H1 (cell line): ENCODE data around the gene CNTROB. TPM values are rescaled to one million over a fixed set of nuclear protein-coding genes. Genes with fewer than 3 reads are reported as not detected.
A peak's percentile ranks its signal among the peaks of the same experiment; 100 is the strongest.

Source experiments
- CTCF ChIA-PET: fragments of 300-600 bp; sonication (Branson Sonifier 250); formaldehyde crosslinking; loops from one replicate; lab custom pipeline; 2021; ENCODE audit not compliant: partially characterized antibody; lab: Charles Lee
- POLR2A ChIA-PET: fragments of 300-600 bp; sonication (Branson Sonifier 250); formaldehyde crosslinking; loops from one replicate; lab custom pipeline; 2021; ENCODE audit warnings: inconsistent platforms; ENCODE audit not compliant: partially characterized antibody; lab: Charles Lee
- DNase-seq, 2 experiments: peaks; one replicate each; pipeline versions ENCODE4 v3.0.0 to v3.0.0-alpha.2; 2010 to 2022; ENCODE audit warnings: low spot score in 2 of 2, low read depth in 1 of 2, mixed read lengths in 1 of 2
- FAIRE-seq: peaks from 2 replicates; lab custom pipeline; 2011; peaks lifted over from hg19 to GRCh38; lab: Jason Lieb, UNC
- H2AFZ ChIP-seq: 2 replicates; pipeline ENCODE4 v1.8.1; 2012; ENCODE audit warnings: low read length, inconsistent platforms
- H2AK5ac ChIP-seq: 2 replicates; pipeline ENCODE4 v1.6.1; 2013; ENCODE audit warnings: low read depth, low read length
- H2BK120ac ChIP-seq: replicated peaks from 2 replicates; pipeline ENCODE3; 2013; ENCODE audit warnings: low read depth, low read length, inconsistent platforms
- H2BK12ac ChIP-seq: 2 replicates; pipeline ENCODE4 v1.6.1; 2013; ENCODE audit warnings: low read depth, low read length
- H2BK15ac ChIP-seq: 2 replicates; pipeline ENCODE4 v1.6.1; 2013; ENCODE audit warnings: low read length
- H2BK20ac ChIP-seq: 2 replicates; pipeline ENCODE4 v1.6.1; 2013; ENCODE audit warnings: low read length
- H2BK5ac ChIP-seq: 2 replicates; pipeline ENCODE4 v1.6.1; 2013; ENCODE audit warnings: low read depth, low read length
- H3K14ac ChIP-seq: 2 replicates; pipeline ENCODE4 v1.6.1; 2013; ENCODE audit warnings: inconsistent platforms; ENCODE audit not compliant: insufficient read length
- H3K18ac ChIP-seq: 2 replicates; pipeline ENCODE4 v1.6.1; 2013; ENCODE audit warnings: low read length; ENCODE audit errors: extremely low read depth
- H3K23ac ChIP-seq: 2 replicates; pipeline ENCODE4 v1.6.1; 2013; ENCODE audit warnings: inconsistent platforms; ENCODE audit not compliant: insufficient read length
- H3K23me2 ChIP-seq: 2 replicates; pipeline ENCODE4 v1.6.1; 2013; ENCODE audit warnings: low read depth, low read length
- H3K27ac ChIP-seq: 2 replicates; pipeline ENCODE4 v1.6.1; 2011; ENCODE audit warnings: low read depth, low read length, inconsistent platforms
- H3K27me3 ChIP-seq, 4 experiments: replicated peaks in 1 of 4; 1 replicate in 1 of 4; 2 replicates in 3 of 4; pipeline versions ENCODE4 v1.6.1 to v1.8.1; 2011 to 2013; ENCODE audit warnings: low read length in 3 of 4, mild to moderate bottlenecking in 3 of 4, inconsistent platforms in 2 of 4, mixed read lengths in 2 of 4, moderate library complexity in 1 of 4; ENCODE audit not compliant: control insufficient read depth in 3 of 4, insufficient read depth in 3 of 4; ENCODE audit errors: extremely low read depth in 1 of 4
- H3K36me3 ChIP-seq, 4 experiments: 2 replicates each; pipeline versions ENCODE4 v1.6.1 to v1.8.1; 2011 to 2013; ENCODE audit warnings: mild to moderate bottlenecking in 4 of 4, low read length in 3 of 4, moderate library complexity in 2 of 4, control low read depth in 1 of 4, inconsistent platforms in 1 of 4; ENCODE audit not compliant: insufficient read depth in 4 of 4, control insufficient read depth in 2 of 4
- H3K4ac ChIP-seq: replicated peaks from 2 replicates; pipeline ENCODE3; 2013; ENCODE audit warnings: low read length, low read depth, mixed read lengths, inconsistent platforms; ENCODE audit not compliant: insufficient read length
- H3K4me1 ChIP-seq, 4 experiments: replicated peaks in 1 of 4; 1 replicate in 1 of 4; 2 replicates in 3 of 4; pipeline versions ENCODE4 v1.6.1 to v1.8.1; 2011 to 2013; ENCODE audit warnings: low read length in 3 of 4, inconsistent platforms in 2 of 4, mixed read lengths in 1 of 4; ENCODE audit not compliant: insufficient read depth in 4 of 4, control insufficient read depth in 3 of 4
- H3K4me2 ChIP-seq, 2 experiments: 2 replicates each; pipeline versions ENCODE4 v1.6.1 to v1.8.1; 2011 to 2013; ENCODE audit warnings: low read depth in 2 of 2, low read length in 2 of 2, control low read depth in 1 of 2, inconsistent platforms in 1 of 2, mild to moderate bottlenecking in 1 of 2; ENCODE audit not compliant: insufficient read depth in 1 of 2
- H3K4me3 ChIP-seq, 4 experiments: fragments of 200-600, 300-600 bp in 1 of 4; sonication (generic), shearing (Covaris generic), sonication (Bioruptor Twin) in 1 of 4; 2 replicates each; pipeline versions ENCODE4 v1.5.1 to v1.8.1; 2011 to 2016; ENCODE audit warnings: low read length in 4 of 4, low read depth in 3 of 4, control low read depth in 2 of 4, inconsistent platforms in 2 of 4, mild to moderate bottlenecking in 2 of 4, mixed read lengths in 1 of 4, moderate library complexity in 1 of 4; ENCODE audit not compliant: insufficient read depth in 2 of 4; ENCODE audit errors: extremely low read depth in 1 of 4
- H3K56ac ChIP-seq: replicated peaks from 2 replicates; pipeline ENCODE3; 2013; ENCODE audit warnings: low read depth, mild to moderate bottlenecking, mixed read lengths, low read length, inconsistent platforms; ENCODE audit not compliant: insufficient read length
- H3K79me1 ChIP-seq: 2 replicates; pipeline ENCODE4 v1.6.1; 2013; ENCODE audit warnings: low read depth, low read length, control low read depth
- H3K79me2 ChIP-seq, 2 experiments: 2 replicates each; pipeline versions ENCODE4 v1.6.1 to v1.8.1; 2012 to 2013; ENCODE audit warnings: low read length in 2 of 2, mild to moderate bottlenecking in 2 of 2, inconsistent platforms in 1 of 2; ENCODE audit not compliant: insufficient read depth in 2 of 2, control insufficient read depth in 1 of 2
- H3K9ac ChIP-seq, 4 experiments: replicated peaks in 1 of 4; 1 replicate in 1 of 4; 2 replicates in 3 of 4; pipeline versions ENCODE4 v1.6.1 to v1.8.1; 2011 to 2013; ENCODE audit warnings: low read depth in 3 of 4, low read length in 3 of 4, control low read depth in 2 of 4, mild to moderate bottlenecking in 2 of 4, moderate library complexity in 2 of 4, inconsistent platforms in 1 of 4; ENCODE audit errors: extremely low read depth in 1 of 4
- H3K9me3 ChIP-seq, 2 experiments: 2 replicates each; pipeline versions ENCODE4 v1.6.1 to v1.8.1; 2012 to 2013; ENCODE audit warnings: mild to moderate bottlenecking in 2 of 2, moderate library complexity in 2 of 2, control low read depth in 1 of 2, inconsistent platforms in 1 of 2, low read depth in 1 of 2, low read length in 1 of 2, mixed read lengths in 1 of 2; ENCODE audit not compliant: insufficient read depth in 2 of 2
- H4K20me1 ChIP-seq, 2 experiments: replicated peaks in 1 of 2; 2 replicates each; pipeline versions ENCODE3 to v1.8.1; 2011 to 2013; ENCODE audit warnings: inconsistent platforms in 2 of 2, low read length in 2 of 2, mild to moderate bottlenecking in 1 of 2; ENCODE audit not compliant: insufficient read depth in 2 of 2, control insufficient read depth in 1 of 2
- H4K5ac ChIP-seq: 2 replicates; pipeline ENCODE4 v1.6.1; 2013; ENCODE audit warnings: low read length, low read depth, mixed read lengths, inconsistent platforms; ENCODE audit not compliant: insufficient read length
- H4K8ac ChIP-seq: 2 replicates; pipeline ENCODE4 v1.8.0; 2013; ENCODE audit warnings: mild to moderate bottlenecking, moderate library complexity, low read length, inconsistent platforms; ENCODE audit not compliant: insufficient read depth; ENCODE audit errors: extremely low read depth
- H4K91ac ChIP-seq: replicated peaks from 2 replicates; pipeline ENCODE3; 2013; ENCODE audit warnings: low read length, mixed read lengths, inconsistent platforms; ENCODE audit not compliant: insufficient read length
- CREB1 ChIP-seq: IDR thresholded peaks from 2 replicates; pipeline ENCODE4 v1.6.1; 2012; ENCODE audit warnings: inconsistent platforms
- CTBP2 ChIP-seq: IDR thresholded peaks from 2 replicates; pipeline ENCODE4 v1.7.0; 2011; ENCODE audit warnings: borderline replicate concordance, mild to moderate bottlenecking, moderate library complexity, mixed read lengths, low read length; ENCODE audit not compliant: insufficient read depth, insufficient read length
- FOSL1 ChIP-seq: IDR thresholded peaks from 2 replicates; pipeline ENCODE4 v1.6.1; 2011; ENCODE audit warnings: mild to moderate bottlenecking, low read depth, low read length, moderate library complexity; ENCODE audit not compliant: insufficient read depth
- HDAC2 ChIP-seq, 2 experiments: fragments of 300-600 bp in 1 of 2; sonication (generic) in 1 of 2; IDR thresholded peaks; 2 replicates each; pipeline ENCODE4 v1.6.1; 2011 to 2012; ENCODE audit warnings: low read depth in 2 of 2, low read length in 2 of 2, mild to moderate bottlenecking in 2 of 2, moderate library complexity in 2 of 2, borderline replicate concordance in 1 of 2, inconsistent platforms in 1 of 2
- RAD21 ChIP-seq, 2 experiments: IDR thresholded peaks in 1 of 2; conservative IDR thresholded peaks in 1 of 2; 2 replicates each; pipeline ENCODE4 v1.6.1; 2011; ENCODE audit warnings: low read depth in 2 of 2, low read length in 2 of 2, improper control_type of control experiment in 1 of 2, inconsistent platforms in 1 of 2, mild to moderate bottlenecking in 1 of 2, moderate library complexity in 1 of 2
- SIN3A ChIP-seq, 2 experiments: IDR thresholded peaks in 1 of 2; conservative IDR thresholded peaks in 1 of 2; 2 replicates each; pipeline ENCODE4 v1.6.1; 2011 to 2012; ENCODE audit warnings: low read length in 2 of 2, improper control_type of control experiment in 1 of 2, low read depth in 1 of 2, mild to moderate bottlenecking in 1 of 2
- SP4 ChIP-seq: IDR thresholded peaks from 2 replicates; pipeline ENCODE4 v1.6.1; 2012; ENCODE audit warnings: low read length, inconsistent platforms
- SRF ChIP-seq: IDR thresholded peaks from 2 replicates; pipeline ENCODE4 v1.6.1; 2011; ENCODE audit warnings: mild to moderate bottlenecking, low read depth, low read length, moderate library complexity
- TAF7 ChIP-seq: optimal IDR thresholded peaks from 2 replicates; pipeline ENCODE3; 2011; ENCODE audit warnings: low read depth, mild to moderate bottlenecking, inconsistent platforms, low read length, moderate library complexity, borderline replicate concordance
- TBP ChIP-seq: IDR thresholded peaks from 2 replicates; pipeline ENCODE4 v1.6.1; 2011; ENCODE audit warnings: low read depth, low read length, improper control_type of control experiment
- TEAD4 ChIP-seq: IDR thresholded peaks from 2 replicates; pipeline ENCODE4 v1.6.1; 2012; ENCODE audit warnings: low read depth, low read length, inconsistent platforms, mixed read lengths
- WGBS, 2 experiments: shearing (Covaris generic) in 1 of 2; methylation state at CpG; one replicate each; pipeline versions ENCODE4 v1.1.6 to v1.1.7; 2013 to 2015; ENCODE audit warnings: low lambda C conversion rate in 2 of 2, mixed read lengths in 2 of 2, inconsistent platforms in 1 of 2, low coverage in 1 of 2, missing lambda C conversion rate in 1 of 2; ENCODE audit not compliant: insufficient replicate concordance in 2 of 2, insufficient coverage in 1 of 2, insufficient read length in 1 of 2; ENCODE audit errors: extremely low coverage in 1 of 2, missing lambda C conversion rate in 1 of 2; 5-methylcytosine and 5-hydroxymethylcytosine counted together
- polyA plus RNA-seq, 7 experiments: library from polyadenylated mRNA; depleted of rRNA in 3 of 7; stranded (reverse) in 5 of 7; unstranded in 2 of 7; fragments of >200 nt in 5 of 7; fragments of 200-250 nt in 2 of 7; gene quantifications; 1 replicate in 5 of 7; 2 replicates in 1 of 7; 4 replicates in 1 of 7; pipeline versions ENCODE4 v1.2.1 to v1.2.3, GENCODE V29; 2011 to 2013; ENCODE audit warnings: missing spikeins in 2 of 7, mixed read lengths in 2 of 7
- total RNA-seq: library from RNA; stranded (reverse); fragmentation: NEBNext Ultra II Directional; extraction: Animal tissue kit (Norgen Biotek cat#: 25700); gene quantifications from 2 replicates; pipeline ENCODE4 v1.2.1, GENCODE V29; 2021

The CNTROB gene
- total and polyA plus RNA-seq, 2 of the 8 experiments (the other 6 are each of a cell fraction or from before 2014, with no cell fraction given) = 20.5 to 31.9 TPM

- CTCF ChIA-PET = interaction anchor here (0.6 to 1.3 kb wide), 3 partner anchors 15 to 24 kb away, joined by 3 to 4 read pairs (median 3); no protein-coding TSS in a partner anchor
- H3K56ac ChIP-seq = no peak overlapping the region
- peaks cover 0 to 10% (median 3%) of the 10 kb centered on the region in 4 experiments; a peak in 3 of 7 replicates for H3K27me3 ChIP-seq
- H3K9ac ChIP-seq = no peak overlapping the region; a peak in 1 of 7 replicates
- H3K18ac ChIP-seq = no peak overlapping the region
- no peak overlapping the region for H2BK120ac ChIP-seq
- no peaks in the 10 kb centered on the region for H3K79me2 ChIP-seq
- FAIRE-seq = no peak
- H2AK5ac ChIP-seq = no peak overlapping the region
- 1% methylated on average over 29 of the region's 30 CpGs; no CpG with 5 or more reads in 1 of the 2 experiments for WGBS, 2 experiments
- H2BK15ac ChIP-seq = no peak overlapping the region
- no peak overlapping the region for H4K91ac ChIP-seq
- no peak overlapping the region for H2BK12ac ChIP-seq
- no peaks in the 10 kb centered on the region for H3K9me3 ChIP-seq
- H3K4me3 ChIP-seq = peak overlapping the region; percentile 52 to 83 (median 70)
- H4K8ac ChIP-seq = no peak overlapping the region
- no peak overlapping the region for H4K5ac ChIP-seq
- peaks cover 24% of the 10 kb centered on the region for H3K23me2 ChIP-seq
- H3K79me1 ChIP-seq = no peaks in the 10 kb centered on the region
- H2AFZ ChIP-seq = no peak overlapping the region
- peak overlapping the region; percentile 82 to 100 for H3K4me2 ChIP-seq
- H4K20me1 ChIP-seq = no peaks in the 10 kb centered on the region
- H3K23ac ChIP-seq = no peak overlapping the region
- POLR2A ChIA-PET = interaction anchor here (0.7 to 1.7 kb wide), 2 partner anchors 17 to 51 kb away, joined by 3 to 6 read pairs; no protein-coding TSS in a partner anchor
- H3K4me1 ChIP-seq = peaks cover 9 to 30% (median 17%) of the 10 kb centered on the region in 4 experiments
- peaks cover 0 to 4% (median 0%) of the 10 kb centered on the region in 4 experiments; a peak in 1 of 8 replicates for H3K36me3 ChIP-seq
- no peak overlapping the region for H3K4ac ChIP-seq
- no peak overlapping the region for H2BK20ac ChIP-seq
- DNase-seq = peak in 1 of 2 experiments; percentile 59
- H3K14ac ChIP-seq = no peak overlapping the region
- H3K27ac ChIP-seq = no peak overlapping the region
- no peak overlapping the region for H2BK5ac ChIP-seq
- TF ChIP-seq SRF = no peak
- TF ChIP-seq FOSL1 = no peak
- no peak for TF ChIP-seq TBP
- no peak for TF ChIP-seq RAD21 (IDR thresholded peaks at IDR 0.05 in 1 of 2, conservative IDR thresholded peaks at IDR 0.05 in 1 of 2; ENCODE audit: low read depth in 2 of 2, low read length in 2 of 2)
- no peak for TF ChIP-seq CREB1
- TF ChIP-seq TEAD4 = no peak
- no peak for TF ChIP-seq TAF7
- peak; percentile 4 for TF ChIP-seq CTBP2
- TF ChIP-seq SIN3A (conservative IDR thresholded peaks at IDR 0.05 in 1 of 2, IDR thresholded peaks at IDR 0.05 in 1 of 2; ENCODE audit: low read depth in 1 of 2, low read length in 2 of 2) = no peak; a peak in 2 of 4 replicates
- TF ChIP-seq SP4 = no peak
- peak in 1 of 2 experiments; percentile 15; a peak in 1 of 4 replicates for TF ChIP-seq HDAC2 (IDR thresholded peaks at IDR 0.05; ENCODE audit: borderline replicate concordance in 1 of 2, low read depth in 2 of 2, low read length in 2 of 2)
Measured at GRCh38 chr17:7886227-7887037, 45.6 kb upstream of the CNTROB start.
